Suprapubic skin (tissue), 4 donors: ENCODE measurements around the gene TRMU. TPM values are rescaled to one million over a fixed set of nuclear protein-coding genes. Genes with fewer than 3 reads are reported as not detected.

Experiments
- DNase-seq, 2 donors: peaks; one replicate each; pipeline ENCODE4 v3.0.0-alpha.2; 2019; ENCODE audit warnings: low spot score in 2 of 2
- H3K27ac ChIP-seq: fragments of 200-600 bp; sonication (generic); one replicate; pipeline ENCODE4 v1.5.1; 2019
- H3K27me3 ChIP-seq: fragments of 200-600 bp; sonication (generic); one replicate; pipeline ENCODE4 v1.5.1; 2019
- H3K36me3 ChIP-seq: fragments of 200-600 bp; sonication (generic); one replicate; pipeline ENCODE4 v1.5.1; 2019
- H3K4me1 ChIP-seq: fragments of 200-600 bp; sonication (generic); one replicate; pipeline ENCODE4 v1.5.1; 2019
- H3K4me3 ChIP-seq: fragments of 200-600 bp; sonication (generic); one replicate; pipeline ENCODE4 v1.5.1; 2019; ENCODE audit warnings: mild to moderate bottlenecking
- H3K9me3 ChIP-seq: fragments of 200-600 bp; sonication (generic); one replicate; pipeline ENCODE4 v1.5.1; 2019
- CTCF ChIP-seq, 2 donors: fragments of 200-600 bp in 1 of 2; fragments of 450-650 bp in 1 of 2; sonication (generic) in 1 of 2; IDR thresholded peaks; one replicate each; pipeline ENCODE4 v1.5.1; 2016 to 2019; ENCODE audit warnings: antibody characterized with exemption in 2 of 2, mild to moderate bottlenecking in 1 of 2, moderate library complexity in 1 of 2
- EP300 ChIP-seq: sonication (generic); formaldehyde crosslinking; IDR thresholded peaks from one replicate; pipeline ENCODE4 v1.6.1; 2017; ENCODE audit warnings: antibody characterized with exemption
- POLR2A ChIP-seq, 2 donors: fragments of 450-650 bp; IDR thresholded peaks; one replicate each; pipeline ENCODE4 v1.6.1; 2017; ENCODE audit warnings: antibody characterized with exemption in 2 of 2, mild to moderate bottlenecking in 2 of 2, moderate library complexity in 2 of 2
- POLR2AphosphoS5 ChIP-seq, 3 donors: sonication (generic); formaldehyde crosslinking; IDR thresholded peaks; one replicate each; pipeline ENCODE4 v1.6.1; 2017; ENCODE audit warnings: antibody characterized with exemption in 3 of 3
- WGBS: methylation state at CpG from one replicate; pipeline ENCODE4 v1.1.5; 2018; 5-methylcytosine and 5-hydroxymethylcytosine counted together
- total RNA-seq, 4 donors: library from RNA; depleted of rRNA; stranded (reverse); fragments of >200 nt; gene quantifications; one replicate each; pipeline ENCODE4 v1.1.0, GENCODE V29; 2016

TRMU gene
- total RNA-seq, 4 donors from 2014 or later = 28.3 to 109 (median 40.9) TPM

DNA sequence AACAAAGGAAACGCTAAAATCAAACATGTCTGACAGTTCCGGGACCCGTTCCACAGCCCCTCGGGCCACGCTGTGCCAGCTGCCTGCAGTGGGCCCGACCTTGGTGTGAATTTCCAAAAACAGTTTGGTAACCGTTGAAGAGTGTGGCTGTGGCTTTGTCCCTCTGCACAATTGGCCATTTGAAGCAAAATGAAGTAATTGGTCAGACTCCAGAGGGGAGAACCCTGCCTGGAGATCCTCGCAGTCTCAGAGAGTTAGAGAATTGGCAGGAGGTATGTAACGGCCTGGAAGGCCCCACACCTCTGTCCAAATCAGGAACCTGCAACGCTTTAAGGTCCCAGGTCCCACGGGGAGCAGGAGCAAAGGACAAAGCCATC lies 26.3 kb downstream of the TRMU start:
- no peak for DNase-seq
- H3K27ac ChIP-seq = no peak overlapping the region
- no peak overlapping the region for H3K4me3 ChIP-seq
- H3K36me3 ChIP-seq = peaks cover 53% of the 10 kb centered on the region
- H3K4me1 ChIP-seq = no peaks in the 10 kb centered on the region
- TF ChIP-seq EP300 (no peak), POLR2AphosphoS5 (IDR thresholded peaks at IDR 0.05) (no peak), CTCF (IDR thresholded peaks at IDR 0.05) (no peak), POLR2A (IDR thresholded peaks at IDR 0.05) (no peak)
- no peaks in the 10 kb centered on the region for H3K27me3 ChIP-seq
- WGBS = 67% methylated on average over 9 of the region's 11 CpGs
- no peaks in the 10 kb centered on the region for H3K9me3 ChIP-seq

GRCh38 chr22:46362203-46362933 lies 26.9 kb downstream of the TRMU start:
- no peak for DNase-seq
- no peak overlapping the region for H3K27ac ChIP-seq
- peaks cover 48% of the 10 kb centered on the region for H3K36me3 ChIP-seq
- H3K9me3 ChIP-seq = no peaks in the 10 kb centered on the region
- peaks cover 1% of the 10 kb centered on the region for H3K27me3 ChIP-seq
- no peak overlapping the region for H3K4me3 ChIP-seq
- TF ChIP-seq CTCF (IDR thresholded peaks at IDR 0.05) = no peak
- TF ChIP-seq POLR2A (IDR thresholded peaks at IDR 0.05) = no peak
- no peak for TF ChIP-seq EP300
- TF ChIP-seq POLR2AphosphoS5 (IDR thresholded peaks at IDR 0.05) = no peak
- H3K4me1 ChIP-seq = no peaks in the 10 kb centered on the region
- WGBS = 77% methylated on average over 13 of the region's 25 CpGs

DNA sequence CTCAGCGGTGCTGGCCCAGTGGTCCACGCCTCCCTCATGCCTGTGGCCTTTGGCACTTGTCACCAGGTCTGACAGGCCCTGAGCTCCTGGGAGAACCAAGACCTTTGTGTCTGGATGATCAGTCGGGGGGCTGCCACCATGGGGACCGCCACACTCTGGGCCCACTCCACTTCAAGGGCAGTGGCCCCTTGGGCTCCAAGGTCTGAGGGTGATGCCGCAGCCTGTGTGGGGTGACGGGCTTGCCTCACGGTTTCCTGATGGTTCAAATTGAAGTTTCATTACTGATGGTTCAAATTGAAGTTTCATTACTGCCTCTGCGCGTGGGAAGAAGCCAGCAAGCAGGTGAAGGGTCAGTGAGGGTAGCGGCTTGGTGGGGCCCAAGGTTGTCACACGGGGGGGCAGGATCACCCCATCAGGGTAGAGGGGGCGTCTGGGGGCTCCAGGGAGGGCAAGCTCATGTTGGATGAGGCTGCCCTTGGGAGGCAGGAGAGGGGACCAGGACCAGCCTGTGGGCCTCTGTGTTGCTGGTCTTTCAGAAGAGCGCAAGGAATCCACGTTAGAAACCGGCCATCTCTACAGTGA lies 27.5 kb downstream of the TRMU start:
- WGBS = 89% methylated on average over 5 of the region's 15 CpGs
- no peaks in the 10 kb centered on the region for H3K4me1 ChIP-seq
- no peak overlapping the region for H3K4me3 ChIP-seq
- H3K36me3 ChIP-seq = peaks cover 41% of the 10 kb centered on the region
- H3K27ac ChIP-seq = no peak overlapping the region
- peaks cover 3% of the 10 kb centered on the region for H3K27me3 ChIP-seq
- no peak for TF ChIP-seq POLR2A (IDR thresholded peaks at IDR 0.05)
- TF ChIP-seq EP300 = no peak
- no peak for TF ChIP-seq CTCF (IDR thresholded peaks at IDR 0.05)
- no peak for TF ChIP-seq POLR2AphosphoS5 (IDR thresholded peaks at IDR 0.05)
- DNase-seq = no peak
- no peaks in the 10 kb centered on the region for H3K9me3 ChIP-seq

DNA sequence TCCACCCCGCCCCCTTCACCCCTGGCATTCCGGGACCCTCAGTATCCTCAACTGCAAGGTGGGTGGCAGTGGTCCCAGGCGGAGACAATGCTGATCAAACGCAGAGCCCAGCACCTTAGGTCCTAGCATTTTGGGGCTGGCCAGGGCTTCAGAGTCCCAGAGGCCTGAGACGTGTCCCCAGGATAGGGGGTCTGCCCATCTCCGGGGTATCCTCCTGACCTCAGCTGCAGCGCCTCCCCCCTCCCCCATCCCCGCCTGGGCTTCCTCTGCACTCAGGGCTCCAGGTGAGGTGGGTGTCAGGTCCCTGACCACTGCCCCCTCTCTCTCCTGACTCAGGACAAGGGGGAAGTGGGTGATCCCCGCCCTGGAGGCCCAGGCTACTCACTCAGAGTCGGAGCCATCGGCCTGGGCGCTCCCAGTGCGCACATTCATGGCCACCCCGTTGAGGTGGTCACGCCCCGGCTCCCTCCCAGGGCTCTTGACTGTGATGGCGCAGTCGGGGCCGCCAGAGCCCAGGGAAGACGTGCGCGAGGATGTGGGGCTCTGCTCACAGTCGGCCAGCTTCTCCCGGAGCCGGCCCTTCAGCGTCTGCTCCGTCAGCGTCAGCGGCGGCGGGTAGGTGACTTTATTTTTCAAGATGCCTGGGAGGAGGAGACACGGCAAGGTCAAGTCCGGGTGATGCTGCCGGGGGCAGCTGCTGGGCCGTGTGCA lies 28.3 kb downstream of the TRMU start:
- Histone ChIP-seq H3K27me3 (peaks cover 3% of the 10 kb centered on the region), H3K27ac (no peak overlapping the region), H3K36me3 (peaks cover 34% of the 10 kb centered on the region), H3K4me3 (no peak overlapping the region), H3K4me1 (no peaks in the 10 kb centered on the region), H3K9me3 (no peaks in the 10 kb centered on the region)
- WGBS = 100% methylated on average over 2 of the region's 35 CpGs
- no peak for DNase-seq
- TF ChIP-seq CTCF (IDR thresholded peaks at IDR 0.05) (no peak), POLR2A (IDR thresholded peaks at IDR 0.05) (no peak), POLR2AphosphoS5 (IDR thresholded peaks at IDR 0.05) (no peak), EP300 (no peak)
